HG02970 (cell line): Measurements from ENCODE around the gene SNED1.

Experiments used
- ATAC-seq: cut with Tn5 transposase; IDR thresholded peaks from one replicate; pipeline ENCODE4 v1.9.1; 2021; ENCODE audit warnings: mild to moderate bottlenecking, moderate library complexity, moderate number of reproducible peaks; ENCODE audit not compliant: unreplicated experiment, low FRiP score

SNED1 gene

DNA sequence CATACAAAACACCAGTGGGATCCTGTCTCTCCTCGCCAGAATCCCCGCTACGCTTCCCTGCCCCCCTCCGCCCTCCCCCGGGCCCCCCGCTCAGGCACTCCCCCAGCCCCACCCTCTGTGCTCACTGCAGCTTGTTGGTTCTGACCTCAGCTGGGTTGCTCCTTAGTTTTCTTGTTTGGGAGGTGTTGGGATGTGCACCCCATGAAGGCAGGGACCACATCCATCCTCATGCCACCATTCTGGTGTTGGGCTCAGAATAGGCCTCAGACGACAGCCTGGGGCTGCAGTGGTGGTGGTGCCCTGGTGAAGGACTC is 4.6 kb downstream of the SNED1 start:
- no peak for ATAC-seq

DNA sequence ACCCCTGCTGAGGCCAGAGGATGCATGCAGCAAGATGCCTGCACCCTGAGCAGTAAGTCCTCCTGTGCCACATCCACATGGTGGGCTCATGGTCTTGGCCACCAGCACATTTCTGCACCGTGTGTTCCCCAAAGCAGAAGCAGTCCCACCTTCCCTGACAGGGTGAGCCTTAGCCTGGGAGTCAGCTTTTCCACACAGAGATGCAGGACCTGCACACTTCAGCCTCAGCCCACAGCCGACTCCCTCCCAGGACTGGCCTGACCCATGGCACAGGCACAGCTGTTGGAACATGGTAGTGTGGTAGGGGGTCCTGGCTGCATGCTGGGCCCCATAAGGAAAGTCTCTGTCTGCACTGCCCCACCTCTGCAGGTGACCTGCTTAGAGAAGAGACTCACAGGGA is 5.0 kb downstream of the SNED1 start:
- no peak for ATAC-seq

DNA sequence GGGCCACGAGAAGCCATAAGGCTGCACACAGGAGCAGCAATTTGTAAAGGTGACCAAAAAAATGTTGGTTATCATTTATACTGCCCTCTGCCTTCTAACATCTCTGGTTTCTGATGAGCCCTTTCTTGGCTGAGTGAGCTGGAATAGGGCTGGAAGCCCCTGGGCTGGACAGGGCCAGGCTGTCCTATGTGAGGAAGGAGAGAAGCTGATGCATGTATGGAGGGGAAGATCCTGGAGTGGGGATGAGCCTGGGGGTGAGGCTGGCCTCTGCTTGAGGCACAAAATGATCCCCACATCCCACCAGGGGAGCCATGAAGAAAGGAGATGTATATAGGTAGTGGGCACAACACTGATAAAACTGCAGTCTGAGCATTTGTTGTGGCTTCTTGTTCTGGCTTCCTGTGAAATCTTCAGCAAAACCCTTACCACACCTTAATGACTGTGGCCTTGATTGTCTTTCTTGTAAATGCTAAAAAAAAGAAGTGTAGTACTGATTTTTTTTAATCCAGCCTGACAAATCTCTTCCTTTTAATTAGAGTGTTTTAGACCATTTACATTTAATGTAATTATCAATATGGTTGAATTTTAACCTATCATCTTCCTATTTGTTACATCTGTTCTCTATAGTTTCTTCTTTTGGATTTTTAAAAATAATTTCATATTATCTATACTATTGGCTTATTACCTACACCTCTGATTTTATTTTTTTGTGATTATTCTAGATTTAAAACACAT is 5.6 kb downstream of the SNED1 start:
- ATAC-seq = no peak

DNA sequence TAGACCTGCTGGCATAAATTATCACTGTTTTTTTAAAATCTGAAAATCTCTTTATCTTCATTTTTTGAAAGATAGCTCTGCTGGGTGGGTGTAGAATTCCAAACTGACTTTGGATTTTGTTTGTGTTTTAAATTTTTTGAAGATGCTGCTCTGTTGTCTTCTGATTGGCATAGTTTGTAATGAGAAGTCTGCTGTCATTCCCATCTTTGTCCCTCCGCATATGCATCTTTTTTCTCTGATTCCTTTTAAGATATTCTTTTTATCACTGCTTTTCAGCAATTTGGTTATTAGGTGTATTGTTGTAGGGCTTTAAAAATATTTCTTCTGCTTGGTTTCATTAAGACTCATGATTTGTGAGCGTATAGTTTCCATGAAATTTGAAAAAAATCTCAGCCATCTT is 7.2 kb downstream of the SNED1 start:
- no peak for ATAC-seq

DNA sequence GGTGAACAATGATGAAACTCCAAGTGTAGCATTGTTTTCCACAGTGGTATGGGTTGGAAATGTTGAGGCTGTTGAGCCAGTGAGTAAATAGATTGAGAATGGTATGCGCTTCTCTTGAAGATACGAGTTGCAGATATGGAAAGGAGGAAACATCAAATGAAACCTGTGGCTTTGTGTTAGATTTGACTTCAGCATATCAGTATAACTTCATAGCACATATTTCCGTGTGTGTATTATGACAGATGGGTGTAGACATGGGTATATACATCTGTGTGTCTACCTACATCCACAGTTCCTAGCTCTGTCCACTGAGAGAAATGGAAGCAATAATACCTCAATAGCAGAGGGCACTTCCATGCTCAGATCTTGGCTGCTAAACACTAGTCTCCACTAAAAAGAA is 8.0 kb downstream of the SNED1 start:
- ATAC-seq = no peak

DNA sequence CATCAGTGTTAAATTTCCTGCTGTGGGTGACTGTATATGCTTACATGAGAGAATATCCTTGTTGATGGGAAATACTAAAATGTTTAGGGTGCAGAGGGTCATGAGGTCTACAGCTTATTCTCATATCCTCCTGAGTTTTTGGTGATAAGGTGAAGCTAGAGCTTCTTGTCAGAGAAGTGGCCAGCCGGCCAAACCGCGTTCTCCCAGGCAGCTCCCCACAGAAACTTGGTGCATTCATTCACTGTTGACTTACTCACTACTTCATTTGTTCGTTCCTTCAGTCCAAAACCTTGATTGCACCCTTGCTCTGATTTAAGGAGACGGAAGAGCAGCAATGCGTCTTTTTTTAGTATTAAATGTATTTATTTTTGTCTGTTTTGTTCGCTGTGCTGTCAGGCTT is 8.7 kb downstream of the SNED1 start:
- no peak for ATAC-seq

DNA sequence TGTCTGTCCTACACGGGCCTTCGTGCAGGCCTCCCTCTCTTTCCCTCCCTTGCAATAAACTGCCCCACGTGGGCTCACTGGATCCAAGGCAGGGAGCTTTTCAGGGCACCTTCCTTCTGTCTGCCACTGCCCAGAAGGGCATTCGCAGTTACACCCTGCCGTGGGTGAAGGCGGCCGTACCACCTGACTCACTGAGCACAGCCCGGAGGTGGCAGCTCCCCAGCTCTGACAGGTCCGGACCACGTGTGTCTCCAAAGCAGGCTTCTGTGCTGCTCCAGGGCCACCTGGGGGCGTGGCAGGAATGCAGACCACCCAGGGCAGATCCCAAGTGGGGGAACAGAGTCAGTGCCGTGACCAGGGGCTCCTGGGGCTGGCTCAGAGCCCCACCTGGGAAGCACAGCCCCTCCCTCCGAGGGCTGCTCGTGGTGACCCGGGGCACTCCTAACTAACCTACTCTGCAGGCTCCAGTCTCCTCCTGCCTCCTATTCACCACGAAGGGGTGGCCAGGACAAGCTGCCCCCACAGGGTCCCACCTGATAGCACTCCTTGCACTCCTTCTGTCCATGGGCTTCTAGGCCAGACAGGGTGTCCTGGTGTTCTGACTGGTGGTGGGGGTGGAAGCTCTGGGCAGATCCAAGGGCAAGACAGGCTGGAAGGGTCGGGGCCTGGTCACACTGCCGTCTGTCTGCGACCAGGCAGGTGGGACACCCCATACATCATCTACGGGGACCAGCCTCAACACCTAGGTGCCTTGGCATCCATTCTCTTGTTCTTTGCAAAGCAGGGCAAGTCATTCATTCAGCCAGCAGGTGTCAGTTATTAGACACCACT is 9.7 kb downstream of the SNED1 start:
- no peak for ATAC-seq

DNA sequence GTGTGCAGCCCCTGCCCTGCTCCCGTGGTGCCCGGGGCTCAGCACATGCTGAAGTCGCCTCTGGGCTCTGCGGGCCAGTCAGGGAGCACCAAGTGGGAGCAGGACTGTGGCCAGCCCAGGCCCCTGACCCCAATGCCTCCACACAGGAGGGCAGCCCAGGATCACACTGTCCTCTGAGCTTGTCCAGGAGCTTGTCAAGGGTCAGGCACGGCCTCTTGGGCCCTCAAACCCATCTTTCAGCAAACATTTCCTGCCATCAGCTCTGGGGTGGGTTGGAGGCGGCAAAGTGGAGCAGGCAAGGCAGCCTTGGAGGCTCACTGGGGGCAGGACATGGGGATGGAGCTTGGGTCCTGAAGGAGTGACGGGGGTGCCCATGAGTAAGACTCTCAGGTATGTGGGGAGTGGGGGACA is 10.3 kb downstream of the SNED1 start:
- no peak for ATAC-seq

DNA sequence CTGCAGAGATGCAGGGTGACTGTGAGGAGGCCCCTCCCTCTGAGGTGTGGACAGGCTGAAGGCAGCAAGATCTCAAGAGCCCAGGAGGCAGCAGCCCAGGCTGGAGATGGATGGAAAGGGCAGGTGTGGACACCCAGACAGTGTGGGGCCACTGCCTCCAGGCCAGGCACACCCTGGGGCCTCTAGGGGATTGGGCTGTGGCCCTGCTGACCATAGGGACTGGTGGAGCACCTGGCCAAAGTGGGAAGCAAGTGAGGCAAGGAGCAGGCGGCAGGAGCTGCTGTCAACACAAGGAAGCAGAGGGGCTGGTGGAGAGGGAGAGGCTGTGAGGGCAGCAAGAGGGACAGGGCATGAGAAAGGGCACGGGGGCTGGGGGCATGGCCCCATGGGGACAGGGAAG is 10.8 kb downstream of the SNED1 start:
- ATAC-seq = no peak

DNA sequence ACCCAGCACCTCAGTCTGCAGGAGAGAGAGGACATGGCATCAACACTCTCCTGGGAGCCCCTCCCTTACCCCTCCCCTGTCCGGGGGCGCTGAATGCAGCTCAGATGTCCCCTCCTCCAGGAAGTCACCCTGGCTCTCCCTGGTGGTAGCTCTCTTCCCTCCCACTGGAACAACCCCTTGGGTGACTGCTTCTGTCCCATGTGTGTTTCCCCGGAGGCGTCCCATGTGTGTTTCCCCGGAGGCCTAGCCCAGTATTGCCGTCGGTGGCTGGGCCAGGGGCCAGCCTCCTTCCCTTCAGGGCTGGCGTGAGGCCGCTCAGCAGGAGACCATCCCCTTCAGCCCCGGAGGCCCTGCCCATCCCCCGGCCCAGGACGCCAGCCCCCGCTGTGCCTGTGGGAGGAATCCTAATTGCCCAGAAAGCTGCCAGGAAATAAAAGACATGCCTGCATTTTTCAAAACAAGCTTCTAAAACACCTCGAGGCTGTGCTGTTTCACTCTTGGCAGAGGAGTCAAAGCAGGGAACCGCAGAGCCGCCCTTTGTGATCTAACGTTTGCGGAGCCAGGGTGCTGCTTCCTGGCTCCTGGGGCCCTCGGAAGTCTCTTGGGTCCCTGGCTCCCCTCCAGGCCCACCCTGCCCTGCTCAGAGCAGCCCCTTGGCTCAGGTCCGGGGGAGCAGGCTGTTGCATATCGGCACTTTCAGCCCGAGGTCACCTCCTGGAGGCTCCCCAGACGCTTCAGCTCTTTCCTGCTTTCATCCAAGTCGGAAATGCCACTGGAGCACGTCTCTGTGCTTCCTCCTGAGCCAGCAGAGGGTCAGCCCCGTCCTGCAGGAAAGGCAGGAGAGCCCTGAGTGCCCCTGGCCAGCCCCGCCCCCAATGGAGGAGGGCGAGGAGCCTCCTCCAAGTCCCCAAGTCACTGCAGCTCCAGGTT is 11.4 kb downstream of the SNED1 start:
- ATAC-seq = no peak

DNA sequence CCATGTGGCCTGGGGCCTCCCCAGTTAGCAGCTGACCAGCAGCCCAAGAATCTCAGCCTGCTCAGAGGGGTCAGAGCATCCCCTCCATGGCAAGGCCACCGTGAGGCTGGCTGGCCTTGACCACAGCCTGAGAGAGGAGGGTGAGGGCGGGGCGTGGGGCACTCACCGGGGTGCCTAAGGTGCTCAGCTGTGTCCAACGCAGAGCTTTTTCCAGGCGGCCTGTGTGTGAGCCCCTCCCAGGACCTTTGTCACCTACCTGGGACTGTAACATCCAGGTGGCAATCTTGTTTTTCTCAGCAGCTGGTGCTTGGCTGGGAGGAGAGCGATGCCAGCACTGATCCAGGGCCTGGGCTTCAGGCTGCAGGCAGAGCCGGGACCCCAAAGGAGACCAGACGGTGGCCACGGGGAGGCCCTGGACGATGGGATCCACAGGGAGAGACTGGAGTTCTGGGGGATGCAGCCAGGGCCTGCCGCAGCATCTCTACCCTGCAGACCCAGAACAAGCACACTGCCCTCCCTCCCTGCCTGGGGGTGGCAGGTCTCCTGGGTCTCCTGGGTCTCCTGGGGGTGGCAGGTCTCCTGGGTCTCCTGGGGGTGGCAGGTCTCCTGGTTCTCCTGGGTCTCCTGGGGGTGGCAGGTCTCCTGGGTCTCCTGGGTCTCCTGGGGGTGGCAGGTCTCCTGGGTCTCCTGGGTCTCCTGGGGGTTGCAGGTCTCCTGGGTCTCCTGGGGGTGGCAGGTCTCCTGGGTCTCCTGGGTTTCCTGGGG is 12.3 kb downstream of the SNED1 start:
- no peak for ATAC-seq

DNA sequence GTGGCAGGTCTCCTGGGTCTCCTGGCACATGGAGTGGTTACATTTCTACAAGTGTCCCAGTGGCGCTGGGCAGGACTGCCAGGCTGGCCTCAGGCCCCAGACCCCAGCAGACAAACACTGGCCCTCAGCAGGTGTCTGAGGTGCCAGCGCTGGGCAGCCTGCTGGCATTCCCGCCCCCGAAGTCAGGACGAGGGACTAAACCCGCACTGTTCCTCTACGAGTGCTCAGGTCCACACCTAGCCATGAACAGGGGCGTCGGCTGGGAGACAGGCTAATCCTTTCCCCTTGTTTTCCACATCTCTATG is 12.8 kb downstream of the SNED1 start:
- ATAC-seq = no peak

DNA sequence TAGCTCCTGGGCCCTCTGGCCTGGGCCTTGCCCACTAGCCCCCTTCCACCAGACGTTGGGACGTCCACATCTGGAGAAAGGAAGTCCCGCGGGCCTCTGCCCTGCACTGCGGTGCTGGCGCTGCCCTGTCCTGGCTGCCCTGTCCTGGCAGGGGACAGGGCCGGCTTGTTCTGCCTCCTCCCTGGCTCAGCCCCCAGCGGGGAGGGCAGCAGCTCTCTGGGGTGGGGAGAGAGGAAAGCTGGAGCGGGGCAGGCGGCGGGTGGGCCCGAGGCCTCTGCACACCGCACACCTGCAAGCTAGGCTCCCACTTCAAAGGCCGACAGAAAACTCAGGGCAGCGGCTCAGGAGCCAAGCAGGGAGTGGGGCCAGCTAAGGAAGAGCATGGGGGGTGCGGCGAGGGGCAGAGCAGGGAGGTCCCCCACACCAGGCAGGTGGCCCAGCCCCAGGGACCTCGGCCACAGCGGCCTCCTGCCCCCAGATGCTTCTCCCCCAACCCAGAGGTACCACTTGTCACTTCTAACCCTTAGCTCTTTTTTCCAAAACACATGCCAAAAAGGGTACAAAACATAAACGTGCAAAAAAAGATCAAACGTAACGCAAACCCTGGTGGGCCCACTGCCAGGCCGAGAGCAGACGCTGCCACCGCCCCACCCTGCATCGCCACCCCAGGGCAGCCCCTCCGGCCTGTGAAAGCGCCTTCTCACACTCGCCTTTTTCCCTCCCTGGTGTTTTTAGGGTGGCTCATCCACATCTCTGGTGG is 13.5 kb downstream of the SNED1 start:
- no peak for ATAC-seq

DNA sequence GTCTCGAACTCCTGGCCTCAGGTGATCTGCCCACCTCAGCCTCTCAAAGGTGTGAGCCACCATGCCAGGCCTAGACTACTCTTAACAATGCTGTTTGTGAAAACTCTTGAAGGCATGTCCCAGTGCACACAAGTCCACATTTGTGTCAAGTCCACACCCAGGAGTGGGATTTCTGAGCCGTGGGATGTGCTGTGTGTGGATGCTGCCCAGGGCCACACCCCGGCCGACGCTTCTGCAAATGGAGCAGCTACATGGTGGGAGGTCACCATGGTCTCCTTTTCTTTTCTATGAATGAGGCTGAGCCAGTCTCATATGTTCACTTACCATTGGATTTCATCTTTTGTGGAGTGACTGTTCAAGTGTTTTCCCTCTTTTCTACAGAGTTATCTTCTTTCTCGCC is 15.8 kb downstream of the SNED1 start:
- ATAC-seq = no peak

DNA sequence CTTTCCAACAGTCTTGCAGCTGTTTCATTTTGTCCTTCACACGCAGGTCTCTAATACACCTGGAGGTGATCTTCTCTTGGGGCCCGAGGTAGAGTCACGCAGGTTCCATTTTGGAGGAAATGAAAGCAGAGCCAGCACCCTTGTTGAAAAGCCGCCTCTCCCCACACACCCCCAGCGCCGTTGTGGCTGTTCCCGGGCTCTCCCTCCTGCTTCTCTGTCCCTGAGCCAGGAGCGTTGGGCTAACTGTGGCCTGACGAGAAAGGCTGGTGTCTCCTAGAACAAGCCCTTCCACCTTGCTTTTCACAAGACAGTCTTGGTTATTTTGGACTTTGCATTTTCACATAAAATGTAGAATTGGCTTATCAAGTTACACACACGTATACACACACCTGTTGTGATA is 16.3 kb downstream of the SNED1 start:
- ATAC-seq = no peak

DNA sequence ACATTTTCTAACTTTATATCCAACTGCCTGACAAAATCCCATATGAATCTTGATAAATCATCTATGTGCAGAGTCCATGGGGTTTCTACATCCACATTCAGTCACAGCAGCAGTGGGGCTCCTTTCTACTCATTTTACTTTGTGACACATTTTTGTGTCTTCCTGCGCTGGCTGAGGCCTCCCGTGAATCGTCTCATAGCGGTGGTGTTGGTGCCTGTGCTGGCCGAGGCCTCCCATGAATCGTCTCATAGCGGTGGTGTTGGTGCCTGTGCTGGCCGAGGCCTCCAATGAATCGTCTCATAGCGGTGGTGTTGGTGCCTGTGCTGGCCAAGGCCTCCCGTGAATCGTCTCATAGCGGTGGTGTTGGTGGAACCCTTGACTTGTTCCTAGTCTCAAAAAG is 17.0 kb downstream of the SNED1 start:
- ATAC-seq = no peak

DNA sequence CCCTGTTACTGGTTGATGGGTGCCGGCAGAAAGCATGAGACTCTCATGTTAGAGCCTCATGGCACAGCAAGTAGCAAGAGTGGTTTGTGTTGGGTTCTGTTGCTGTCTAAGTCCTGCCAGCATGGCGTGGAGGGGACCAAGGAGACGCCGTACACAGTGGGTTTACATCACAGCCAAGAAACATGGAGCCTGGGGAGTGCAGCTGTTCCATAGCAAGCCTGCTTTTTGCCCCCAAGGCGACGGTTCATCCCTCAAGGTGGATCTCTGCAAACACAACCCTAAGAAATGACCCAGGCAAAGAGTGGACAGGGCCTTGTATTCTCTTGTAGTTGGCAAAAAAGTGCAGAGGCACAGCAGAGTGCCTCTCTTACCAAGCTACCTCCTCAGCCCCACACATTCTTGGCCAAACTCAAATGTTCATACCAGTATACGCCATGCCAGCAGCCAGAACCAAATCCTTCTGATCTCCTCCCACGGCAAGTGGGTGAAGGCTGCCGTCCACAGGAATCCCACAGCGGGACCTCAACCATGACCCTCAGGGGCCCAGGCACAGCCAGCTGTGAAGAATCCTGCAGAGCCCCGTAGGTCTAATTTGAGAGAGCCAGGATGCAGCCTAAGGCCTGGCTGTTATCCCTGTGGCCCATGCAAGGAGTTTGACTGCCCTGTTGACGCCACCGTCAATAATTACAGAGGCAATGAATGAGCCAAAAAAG is 19.0 kb downstream of the SNED1 start:
- no peak for ATAC-seq

DNA sequence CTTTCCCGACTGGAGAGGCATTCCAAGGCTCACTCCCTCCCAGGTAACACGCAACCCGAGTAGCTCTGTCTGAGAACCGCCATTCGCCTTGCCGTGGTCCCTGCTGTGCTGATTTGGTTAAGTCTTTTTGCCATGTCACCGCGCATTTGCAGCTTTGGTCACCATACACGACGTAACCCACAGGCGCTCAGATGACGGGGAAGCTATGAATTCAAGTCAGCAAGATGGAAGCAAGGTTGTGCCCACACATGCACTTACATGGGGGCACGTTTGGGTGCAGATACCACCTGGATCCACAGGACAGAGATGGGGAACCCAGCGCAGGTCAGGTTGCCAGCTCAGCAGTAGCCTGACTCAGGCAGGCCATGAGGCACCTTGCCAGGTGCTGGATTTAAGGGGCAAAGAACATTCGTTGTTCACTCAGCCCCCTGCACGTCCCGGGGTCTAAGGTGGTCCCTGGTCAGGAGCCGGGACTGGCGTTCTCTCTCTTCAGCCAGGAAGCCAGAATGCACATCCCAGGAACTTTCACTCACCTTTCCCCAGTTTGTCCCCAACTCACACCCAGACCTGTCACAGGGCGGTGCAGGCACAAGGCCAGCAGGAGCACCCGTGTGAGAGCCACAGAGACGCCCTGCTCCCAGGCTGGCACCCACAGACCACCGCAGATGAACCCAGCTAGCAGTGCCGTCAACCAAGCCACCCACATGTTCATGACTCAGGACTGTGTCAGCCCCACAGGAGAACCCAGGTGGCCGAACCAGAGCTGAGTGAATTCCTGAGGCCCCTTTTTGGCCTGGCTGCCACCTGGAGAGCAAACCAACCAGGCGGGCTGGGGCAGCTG is 19.9 kb downstream of the SNED1 start:
- no peak for ATAC-seq
